Testis (tissue), 2 donors: ENCODE data around the gene MACROD2.

Source experiments
- CTCF ChIP-seq, 3 experiments: fragments of 450-650 bp in 2 of 3; fragments of 200-600 bp in 1 of 3; sonication (generic) in 1 of 3; IDR thresholded peaks; one replicate each; pipeline ENCODE4 v1.5.1; 2016 to 2019; ENCODE audit warnings: antibody characterized with exemption in 3 of 3, mild to moderate bottlenecking in 2 of 3, moderate library complexity in 1 of 3
- POLR2A ChIP-seq: fragments of 450-650 bp; IDR thresholded peaks from one replicate; pipeline ENCODE4 v1.6.1; 2017; ENCODE audit warnings: antibody characterized with exemption, mild to moderate bottlenecking, moderate library complexity

- no peak for TF ChIP-seq CTCF (IDR thresholded peaks at IDR 0.05)
- no peak for TF ChIP-seq POLR2A
Measured at GRCh38 chr20:15446373-15446772, 1451.1 kb downstream of the MACROD2 start.
